Eye (tissue), 1 donor: ENCODE results near the gene GFI1.
"Not testable (repeated sequence)": the region's sequence is repeated elsewhere in the genome, so short reads cannot be mapped to it uniquely, and the experiment has no call there.

Source experiments
- DNase-seq: peaks from one replicate; pipeline ENCODE4 v3.0.0-alpha.2; 2015

Gene GFI1

DNA sequence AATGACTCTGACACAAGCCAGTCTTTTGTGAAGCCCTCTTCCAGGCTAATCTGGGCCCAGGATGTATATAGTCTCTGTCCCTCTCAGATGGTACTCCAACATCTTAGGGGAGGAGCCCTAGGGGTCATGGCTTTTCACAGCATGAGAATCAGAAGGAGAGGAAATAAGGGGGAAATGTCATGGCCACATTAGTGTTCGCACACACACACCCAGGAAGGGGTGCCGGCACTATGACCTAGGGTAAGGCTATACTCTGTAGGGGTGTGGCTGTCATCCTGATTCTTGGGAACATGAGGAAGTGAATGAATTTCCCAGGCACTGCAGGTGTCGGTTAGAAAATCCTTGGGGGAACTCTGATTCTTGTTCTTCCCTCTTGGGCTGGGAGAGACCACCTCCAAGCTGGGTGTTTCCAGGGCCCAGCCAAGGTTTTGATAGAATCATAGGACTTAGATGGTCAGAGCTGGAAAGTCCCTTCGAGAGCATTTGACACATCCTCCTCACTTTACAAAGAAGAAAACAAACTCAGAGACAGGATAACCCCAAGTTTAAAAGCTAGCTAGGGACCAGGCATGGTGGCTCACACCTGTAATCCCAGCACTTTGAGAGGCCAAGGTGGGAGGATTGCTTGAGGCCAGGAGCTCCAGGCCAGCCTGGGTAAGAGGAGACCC is 22.0 kb downstream of the GFI1 start:
- no peak for DNase-seq

DNA sequence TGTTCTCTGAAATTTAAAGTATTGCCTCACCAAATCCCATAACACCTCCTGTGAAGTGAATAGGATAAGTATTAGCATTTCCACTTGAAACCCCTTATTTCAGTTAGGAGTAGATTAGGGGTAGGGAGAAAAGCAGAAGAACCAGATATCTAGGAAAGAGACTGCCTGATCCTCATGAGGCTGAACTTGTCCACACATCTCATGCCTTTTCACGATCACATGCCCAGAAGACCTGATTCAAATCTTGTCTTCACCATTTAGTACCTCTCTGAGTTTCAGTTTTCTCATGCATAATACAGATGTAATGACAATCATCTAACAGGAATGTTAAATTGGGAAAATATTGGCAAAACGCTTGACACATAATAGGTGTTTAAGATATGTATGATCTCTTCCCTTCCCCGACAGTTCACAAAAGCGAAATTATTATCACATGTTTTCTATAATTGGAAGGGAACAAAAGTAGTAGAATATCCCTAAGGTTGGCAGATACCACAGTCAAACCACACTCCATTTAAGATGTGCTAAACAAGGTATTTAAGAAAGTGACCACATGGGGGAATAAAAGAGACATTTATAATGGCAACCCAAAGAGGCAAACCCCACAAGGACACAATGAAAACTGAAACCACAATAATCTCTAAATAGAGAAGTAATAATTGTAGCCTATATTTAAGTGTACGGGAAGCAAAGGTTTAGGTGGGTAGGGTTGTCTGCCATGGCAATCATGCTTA is 25.2 kb downstream of the GFI1 start:
- DNase-seq, result no peak

GRCh38 chr1:92459871-92460320 is 26.8 kb downstream of the GFI1 start:
- DNase-seq, result no peak

- no peak for DNase-seq
Observed at GRCh38 chr1:92458146-92458545, 28.6 kb downstream of the GFI1 start.

DNA sequence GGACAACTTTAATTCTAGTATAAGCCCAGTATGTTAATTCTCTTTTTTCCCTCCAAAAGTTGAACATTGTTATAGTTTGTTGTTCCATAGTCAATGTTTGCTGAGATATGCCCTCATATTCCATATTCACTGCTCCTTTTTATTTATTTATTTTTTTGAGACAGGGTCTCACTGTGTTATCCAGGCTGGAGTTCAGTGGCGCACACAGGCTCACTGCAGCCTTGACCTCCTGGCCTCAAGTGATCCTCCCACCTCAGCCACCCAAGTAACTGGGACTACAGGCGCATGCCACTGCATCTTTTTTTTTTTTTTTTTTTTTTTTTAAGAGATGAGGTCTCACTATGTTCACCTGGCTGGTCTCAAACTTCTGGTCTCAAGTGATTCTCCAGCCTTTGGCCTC is 38.7 kb downstream of the GFI1 start:
- DNase-seq, result no peak

GRCh38 chr1:92447033-92447681 is 39.6 kb downstream of the GFI1 start:
- DNase-seq, result no peak

DNA sequence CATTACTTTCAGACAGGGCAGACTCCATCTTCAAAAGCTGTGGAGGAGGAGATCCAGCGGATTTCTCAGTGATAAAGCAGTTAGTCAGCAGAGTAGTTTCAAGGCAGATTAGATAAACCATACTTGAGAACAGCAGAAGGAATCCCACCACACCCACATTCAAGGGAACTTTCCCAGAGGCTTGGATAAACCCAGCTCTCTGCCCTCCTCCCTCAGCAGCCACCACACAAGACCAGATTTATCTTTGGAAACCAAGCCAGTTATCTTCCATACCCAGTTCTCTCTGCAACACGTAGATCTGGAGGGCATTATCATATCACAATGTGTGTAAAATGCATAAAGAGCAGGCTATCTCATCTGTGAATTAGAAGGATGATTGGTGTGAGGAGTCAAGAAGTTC is 40.2 kb downstream of the GFI1 start:
- no peak for DNase-seq

DNA sequence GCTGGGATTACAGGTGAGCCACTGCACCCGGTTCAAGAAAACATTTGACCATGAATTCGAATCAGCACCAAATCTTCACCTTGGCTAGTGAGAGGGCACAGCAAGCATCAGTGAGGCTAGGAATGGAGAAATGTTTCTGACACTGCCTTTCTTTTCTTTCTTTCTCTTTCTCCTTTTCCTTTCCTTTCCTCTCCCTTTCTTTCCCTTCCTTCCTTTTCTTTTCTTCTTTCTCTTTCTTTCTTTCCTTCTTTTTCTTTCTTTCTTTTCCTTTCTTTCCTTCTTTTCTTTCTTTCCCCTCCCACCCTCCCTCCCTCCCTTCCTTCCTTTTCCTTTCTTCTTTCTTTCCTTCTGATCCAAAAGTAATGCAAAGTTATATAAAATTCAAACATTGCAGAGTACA is 40.9 kb downstream of the GFI1 start:
- no peak for DNase-seq

DNA sequence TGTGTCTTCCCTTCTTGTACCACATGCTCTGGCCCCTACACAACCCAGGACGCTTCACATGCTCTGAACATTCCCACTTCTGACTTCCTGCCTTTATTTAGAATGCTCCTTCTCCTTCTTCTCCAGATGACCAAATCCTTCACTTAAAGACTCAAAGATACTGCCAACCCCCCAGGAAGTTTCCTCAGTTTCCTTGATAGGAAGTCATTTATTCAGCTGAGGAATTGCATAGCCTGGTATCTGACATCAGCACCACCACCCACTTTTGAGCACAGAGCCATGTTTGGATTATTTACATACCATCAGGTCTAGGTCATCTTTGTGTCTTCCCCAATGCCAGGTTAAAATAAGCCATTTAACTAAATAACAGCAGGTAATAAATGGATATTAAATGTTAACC is 42.4 kb downstream of the GFI1 start:
- DNase-seq, result no peak

DNA sequence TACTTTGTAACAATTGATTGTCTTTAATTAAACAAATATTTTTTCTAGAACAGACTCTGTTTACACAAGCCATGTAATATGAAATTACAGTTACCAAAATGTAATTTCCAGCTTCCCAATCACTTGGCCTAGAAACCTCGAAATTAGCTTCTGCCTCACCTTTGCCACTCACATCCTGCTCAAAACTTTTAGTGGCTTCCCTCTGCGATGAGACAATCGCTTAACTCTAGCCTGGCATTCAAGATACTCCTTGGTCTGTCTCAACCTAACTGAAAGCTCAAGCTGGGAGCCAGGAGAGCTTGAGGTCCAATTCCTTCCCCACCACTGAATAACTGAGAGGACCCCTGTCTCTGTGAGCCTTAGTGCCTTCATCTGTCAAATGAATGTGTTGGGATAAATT is 42.8 kb downstream of the GFI1 start:
- DNase-seq, result no peak

DNA sequence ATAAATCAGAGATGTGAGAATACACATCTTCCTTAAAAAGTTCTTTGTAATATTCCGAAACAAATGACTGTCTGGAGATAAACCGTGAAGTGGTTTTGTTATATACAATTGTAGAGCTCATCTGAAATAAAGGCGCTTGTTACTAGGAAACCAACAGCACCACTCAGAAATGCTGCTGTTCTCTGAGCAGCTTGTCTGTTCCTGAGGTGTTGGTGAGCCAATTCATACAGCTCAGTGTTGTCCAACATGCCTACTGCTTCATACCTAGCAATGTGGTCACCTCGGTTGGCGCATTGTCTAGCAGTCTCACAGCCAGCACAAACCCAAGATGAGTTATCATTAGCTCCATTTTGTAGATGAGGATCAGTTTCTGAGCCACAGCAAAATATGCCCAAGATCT is 44.4 kb downstream of the GFI1 start:
- DNase-seq, result no peak

DNA sequence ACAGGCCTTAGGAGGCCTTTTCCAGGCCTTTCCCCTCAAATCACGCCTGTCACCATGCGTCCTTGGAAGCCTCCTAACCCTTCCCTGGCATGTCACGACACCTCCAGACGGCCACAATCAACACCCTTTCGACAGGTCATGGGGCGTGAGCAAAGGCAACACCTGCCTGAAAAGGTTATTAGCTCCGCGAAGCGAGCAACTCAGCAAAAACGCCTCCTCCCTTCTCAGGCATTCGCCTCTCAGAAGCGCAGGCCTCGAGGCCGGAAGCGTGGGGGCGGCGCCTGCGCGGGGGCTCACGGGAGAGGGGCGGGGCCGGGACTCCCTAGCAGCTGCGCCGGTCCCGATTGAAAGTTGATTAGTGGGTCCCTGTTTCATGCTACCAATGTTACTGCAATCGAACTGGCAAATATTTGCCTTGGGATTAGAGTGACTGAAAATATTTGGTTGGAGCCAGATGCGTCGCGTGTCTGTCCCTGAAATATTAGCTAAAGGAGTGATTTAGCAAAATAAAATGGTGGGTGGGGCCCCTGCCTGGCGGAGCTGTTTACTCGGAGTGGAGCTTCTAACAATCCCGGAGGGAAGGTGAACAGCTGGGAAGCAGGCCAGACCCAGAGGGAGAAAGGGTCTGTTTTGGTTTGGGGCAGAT is 44.9 kb downstream of the GFI1 start:
- no peak for DNase-seq

DNA sequence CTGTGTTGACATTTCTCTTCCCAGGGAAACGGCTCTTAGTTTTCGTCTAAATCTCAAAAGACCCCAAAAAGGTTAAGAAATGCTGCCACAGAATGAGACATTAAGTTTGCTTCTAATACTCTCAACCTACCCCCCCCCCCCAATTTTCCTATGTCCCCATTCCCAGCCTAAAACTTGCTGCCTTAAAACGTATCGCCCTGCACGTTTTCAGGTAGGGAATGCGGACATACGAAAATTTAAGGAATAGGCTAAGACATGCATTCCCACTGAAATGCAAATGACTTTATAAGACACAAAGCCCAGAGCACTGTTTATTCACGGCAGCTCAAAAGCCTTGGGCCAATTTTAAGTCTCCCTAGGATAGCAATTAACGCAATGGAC is 45.4 kb downstream of the GFI1 start:
- no peak for DNase-seq

DNA sequence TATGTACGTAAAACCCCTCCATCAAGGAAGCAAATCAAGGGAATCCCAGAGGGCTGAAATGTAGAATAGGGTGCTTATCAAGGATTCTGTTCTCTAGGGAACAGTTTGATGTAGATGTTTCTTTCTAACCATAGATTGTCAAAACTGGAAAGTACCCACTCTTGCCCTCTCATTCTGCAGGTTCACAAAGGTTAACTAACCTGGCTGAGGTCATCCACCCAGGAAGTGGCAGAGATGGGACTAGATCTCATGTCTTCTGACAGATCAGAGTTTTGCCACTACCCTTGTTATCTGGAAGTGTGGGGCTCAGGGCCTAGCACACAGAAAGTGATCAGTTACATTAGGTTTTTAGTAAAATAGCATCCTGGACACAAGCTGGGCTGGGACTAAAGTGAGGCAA is 47.4 kb downstream of the GFI1 start:
- DNase-seq, result no peak

DNA sequence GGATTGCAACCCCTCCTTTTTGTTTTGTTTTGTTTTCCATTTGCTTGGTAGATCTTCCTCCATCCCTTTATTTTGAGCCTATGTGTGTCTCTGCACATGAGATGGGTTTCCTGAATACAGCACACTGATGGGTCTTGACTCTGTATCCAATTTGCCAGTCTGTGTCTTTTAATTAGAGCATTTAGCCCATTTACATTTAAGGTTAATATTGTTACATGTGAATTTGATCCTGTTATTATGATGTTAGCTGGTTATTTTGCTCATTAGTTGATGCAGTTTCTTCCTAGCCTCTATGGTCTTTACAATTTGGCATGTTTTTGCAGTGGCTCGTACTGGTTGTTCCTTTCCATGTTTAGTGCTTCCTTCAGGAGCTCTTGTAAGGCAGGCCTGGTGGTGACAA is 52.2 kb downstream of the GFI1 start:
- DNase-seq, result not testable (repeated sequence)

DNA sequence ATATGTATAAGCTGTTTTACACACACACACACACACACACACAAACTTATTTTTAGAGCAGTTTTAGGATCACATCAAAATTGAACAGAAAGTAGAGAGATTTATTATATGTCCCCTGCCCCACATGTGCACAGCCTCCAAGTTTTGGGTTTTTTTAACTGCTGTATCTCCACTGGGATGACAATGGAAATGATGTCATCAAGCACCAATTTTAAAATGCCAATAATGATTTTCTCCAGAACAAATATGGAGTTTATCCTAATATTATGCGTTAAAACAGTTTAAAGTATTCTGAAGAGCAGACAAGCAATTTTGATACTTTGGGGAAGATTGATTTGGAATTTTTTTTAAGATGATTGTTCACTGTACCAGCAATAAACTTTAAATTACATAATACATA is 56.7 kb downstream of the GFI1 start:
- DNase-seq, result no peak

DNA sequence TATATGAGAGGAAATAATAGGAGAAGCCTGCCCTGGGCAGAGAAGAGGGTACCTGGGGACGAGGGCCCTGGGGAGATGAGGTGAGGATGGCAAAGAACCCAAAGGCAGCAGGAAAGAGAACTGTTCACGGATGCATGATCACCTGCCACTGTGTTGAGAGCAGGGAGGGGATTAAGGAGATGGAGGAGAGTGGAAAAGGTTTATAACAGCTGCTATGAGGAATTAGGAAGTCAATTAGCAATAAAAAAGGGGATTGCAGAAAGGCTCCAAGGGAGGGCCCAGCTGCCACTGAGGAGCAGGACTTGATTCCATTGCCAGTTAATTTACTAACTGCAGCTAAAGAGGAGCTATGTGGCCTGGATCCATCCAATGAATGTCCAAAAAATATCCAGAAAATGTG is 61.1 kb downstream of the GFI1 start:
- DNase-seq, result peak; percentile 10
